Measurements from ENCODE around the gene ZNF277. TPM values are rescaled to one million over a fixed set of nuclear protein-coding genes. Genes with fewer than 3 reads are reported as not detected.

The ZNF277 gene
- total RNA-seq, 1 experiment from 2014 or later, result 12.8 TPM

- Histone ChIP-seq H3K4me3 (ENCODE audit: low read depth in 2 of 2, low read length in 2 of 2) (no peak overlapping the region), H3K27me3 (ENCODE audit: control insufficient read depth, insufficient read depth, low read length) (no peaks in the 10 kb centered on the region), H3K9me3 (ENCODE audit: control insufficient read depth, insufficient read depth, low read depth, low read length) (no peaks in the 10 kb centered on the region), H3K36me3 (ENCODE audit: control insufficient read depth, insufficient read depth, low read length) (no peaks in the 10 kb centered on the region), H3K4me1 (ENCODE audit: control insufficient read depth, insufficient read depth, low read length) (peaks cover 6% of the 10 kb centered on the region), H3K27ac (ENCODE audit: low read length) (no peak overlapping the region)
- in situ Hi-C loops (cut with HindIII; ENCODE audit: low pct_unique_long_range_greater_than_20kb, low sequenced_read_pairs) (no loop called here), intact Hi-C loops (cut with micrococcal nuclease; ENCODE audit: unreplicated experiment) (no loop called here)
- POLR2A ChIA-PET, result no interaction called here
- no peak for DNase-seq (ENCODE audit: low read depth, low spot score)
- CTCF ChIA-PET, result no interaction called here
- TF ChIP-seq REST (IDR thresholded peaks at IDR 0.05; ENCODE audit: insufficient read depth in 1 of 2, low read depth in 2 of 2, low read length in 1 of 2) (no peak), TCF7L2 (IDR thresholded peaks at IDR 0.05; ENCODE audit: low read depth, low read length) (no peak), POLR2AphosphoS5 (IDR thresholded peaks at IDR 0.05; ENCODE audit: low read depth, low read length) (no peak), SIN3A (IDR thresholded peaks at IDR 0.05; ENCODE audit: borderline replicate concordance, insufficient read depth, low read depth, low read length) (no peak), CTCF (IDR thresholded peaks at IDR 0.05) (no peak)
- no TSS peak for BruUV-seq (replicated peaks)
- no peak for ATAC-seq
Measured at GRCh38 chr7:112167147-112167546, 39.3 kb upstream of the ZNF277 start.

GRCh38 chr7:112168915-112169314 lies 37.6 kb upstream of the ZNF277 start:
- no peak overlapping the region for H3K4me3 ChIP-seq (ENCODE audit: low read depth in 2 of 2, low read length in 2 of 2)
- DNase-seq (ENCODE audit: low read depth, low spot score) (no peak), ATAC-seq (no peak)
- no peaks in the 10 kb centered on the region for H3K36me3 ChIP-seq (ENCODE audit: control insufficient read depth, insufficient read depth, low read length)
- no TSS peak for BruUV-seq (replicated peaks)
- no peak for TF ChIP-seq CTCF (IDR thresholded peaks at IDR 0.05)
- no peak for TF ChIP-seq REST (IDR thresholded peaks at IDR 0.05; ENCODE audit: insufficient read depth in 1 of 2, low read depth in 2 of 2, low read length in 1 of 2)
- no peaks in the 10 kb centered on the region for H3K9me3 ChIP-seq (ENCODE audit: control insufficient read depth, insufficient read depth, low read depth, low read length)
- ChIA-PET POLR2A (no interaction called here), CTCF (no interaction called here)
- no peak overlapping the region for H3K27ac ChIP-seq (ENCODE audit: low read length)
- in situ Hi-C loops (cut with HindIII; ENCODE audit: low pct_unique_long_range_greater_than_20kb, low sequenced_read_pairs) (no loop called here), intact Hi-C loops (cut with micrococcal nuclease; ENCODE audit: unreplicated experiment) (no loop called here)
- H3K27me3 ChIP-seq (ENCODE audit: control insufficient read depth, insufficient read depth, low read length), result no peaks in the 10 kb centered on the region
- no peaks in the 10 kb centered on the region for H3K4me1 ChIP-seq (ENCODE audit: control insufficient read depth, insufficient read depth, low read length)
